ENCODE measurements around the gene DCAF12. TPM values are rescaled to one million over a fixed set of nuclear protein-coding genes. Genes with fewer than 3 reads are reported as not detected.

DCAF12 gene
- total and polyA plus RNA-seq, 10 donors, result 5.6 to 107 (median 38.4) TPM

GRCh38 chr9:34048727-34049629 lies 77.5 kb downstream of the DCAF12 start, which contains the start of gene UBAP2:
TSS of gene UBAP2 (minus strand) at chr9:34048887. CDS start at chr9:34017148, 31,739 bp downstream.
- intact Hi-C loops (cut with DNase I; ENCODE audit: low total_unique reads), result no loop called here
- Histone ChIP-seq H3K4me3 (peak within 1 kb of the TSS; percentile 67 to 98 (median 89)), H3K27me3 (replicated peaks in 1 of 7) (no peaks in the 10 kb centered on the region), H3K9me3 (no peaks in the 10 kb centered on the region), H3K36me3 (peaks cover 0 to 7% (median under 1%) of the 10 kb centered on the region in 6 donors), H3K27ac (peak within 1 kb of the TSS; percentile 88 to 99 (median 96)), H3K4me1 (peaks cover 17 to 48% (median 31%) of the 10 kb centered on the region in 6 donors)
- WGBS, 5 donors, result 0 to 1% (median 0%) methylated on average over 58 to 70 of the region's 70 CpGs
- peak; percentile 99 for DNase-seq
- peak; percentile 92 to 96 (median 95) for TF ChIP-seq POLR2AphosphoS5 (IDR thresholded peaks at IDR 0.05)
- TF ChIP-seq, protein P1, sequence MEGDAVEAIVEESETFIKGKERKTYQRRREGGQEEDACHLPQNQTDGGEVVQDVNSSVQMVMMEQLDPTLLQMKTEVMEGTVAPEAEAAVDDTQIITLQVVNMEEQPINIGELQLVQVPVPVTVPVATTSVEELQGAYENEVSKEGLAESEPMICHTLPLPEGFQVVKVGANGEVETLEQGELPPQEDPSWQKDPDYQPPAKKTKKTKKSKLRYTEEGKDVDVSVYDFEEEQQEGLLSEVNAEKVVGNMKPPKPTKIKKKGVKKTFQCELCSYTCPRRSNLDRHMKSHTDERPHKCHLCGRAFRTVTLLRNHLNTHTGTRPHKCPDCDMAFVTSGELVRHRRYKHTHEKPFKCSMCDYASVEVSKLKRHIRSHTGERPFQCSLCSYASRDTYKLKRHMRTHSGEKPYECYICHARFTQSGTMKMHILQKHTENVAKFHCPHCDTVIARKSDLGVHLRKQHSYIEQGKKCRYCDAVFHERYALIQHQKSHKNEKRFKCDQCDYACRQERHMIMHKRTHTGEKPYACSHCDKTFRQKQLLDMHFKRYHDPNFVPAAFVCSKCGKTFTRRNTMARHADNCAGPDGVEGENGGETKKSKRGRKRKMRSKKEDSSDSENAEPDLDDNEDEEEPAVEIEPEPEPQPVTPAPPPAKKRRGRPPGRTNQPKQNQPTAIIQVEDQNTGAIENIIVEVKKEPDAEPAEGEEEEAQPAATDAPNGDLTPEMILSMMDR (IDR thresholded peaks at IDR 0.05 in 8 of 11, conservative IDR thresholded peaks at IDR 0.05 in 3 of 11), result peak in 6 of 11 experiments; percentile 9 to 42 (median 23)
- peak; percentile 41 to 90 (median 50) for TF ChIP-seq POLR2A (IDR thresholded peaks at IDR 0.05)

DNA sequence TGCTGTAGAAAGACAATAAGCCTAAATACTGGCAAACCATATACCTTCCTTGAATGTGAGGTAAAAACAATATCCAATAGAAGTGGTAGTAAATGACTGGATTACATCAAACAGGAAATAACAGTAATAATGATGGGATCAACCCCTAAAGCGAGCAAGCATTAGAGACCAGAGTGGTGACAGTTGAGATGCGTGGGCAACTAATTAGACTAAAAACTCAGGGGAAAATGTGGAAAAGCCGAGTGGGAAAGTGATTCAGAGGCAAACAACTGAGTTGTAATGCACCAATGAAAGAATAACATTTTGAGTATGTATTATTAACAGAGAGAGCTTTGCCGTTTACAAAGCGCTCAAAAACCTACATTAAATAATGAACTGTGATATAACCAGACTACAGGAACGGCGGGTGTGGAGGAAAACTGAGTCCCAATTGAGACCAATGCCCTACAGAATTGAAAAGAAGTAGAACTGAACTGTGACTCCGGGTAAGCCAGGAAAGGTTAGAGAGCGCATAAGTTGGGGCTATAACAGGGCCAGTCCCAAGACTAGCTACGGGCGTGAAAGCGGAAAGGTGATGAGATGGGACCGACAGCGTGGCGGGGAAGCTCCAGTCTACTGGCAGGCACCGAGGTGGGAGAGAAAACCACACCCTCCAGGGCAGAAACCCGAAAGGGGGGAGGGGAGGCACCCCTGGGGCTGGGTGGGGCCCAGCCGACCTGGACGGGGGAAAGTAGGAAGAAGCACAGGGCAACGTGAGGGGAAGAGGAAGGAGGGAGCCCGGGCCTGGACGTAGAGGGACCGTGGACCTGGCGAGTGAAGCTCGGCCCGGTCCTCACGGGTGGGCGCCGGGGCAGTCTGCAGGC lies 78.4 kb downstream of the DCAF12 start:
- WGBS, 5 donors, result 1 to 3% (median 1%) methylated on average over 25 to 29 of the region's 29 CpGs
- DNase-seq, result no peak

DNA sequence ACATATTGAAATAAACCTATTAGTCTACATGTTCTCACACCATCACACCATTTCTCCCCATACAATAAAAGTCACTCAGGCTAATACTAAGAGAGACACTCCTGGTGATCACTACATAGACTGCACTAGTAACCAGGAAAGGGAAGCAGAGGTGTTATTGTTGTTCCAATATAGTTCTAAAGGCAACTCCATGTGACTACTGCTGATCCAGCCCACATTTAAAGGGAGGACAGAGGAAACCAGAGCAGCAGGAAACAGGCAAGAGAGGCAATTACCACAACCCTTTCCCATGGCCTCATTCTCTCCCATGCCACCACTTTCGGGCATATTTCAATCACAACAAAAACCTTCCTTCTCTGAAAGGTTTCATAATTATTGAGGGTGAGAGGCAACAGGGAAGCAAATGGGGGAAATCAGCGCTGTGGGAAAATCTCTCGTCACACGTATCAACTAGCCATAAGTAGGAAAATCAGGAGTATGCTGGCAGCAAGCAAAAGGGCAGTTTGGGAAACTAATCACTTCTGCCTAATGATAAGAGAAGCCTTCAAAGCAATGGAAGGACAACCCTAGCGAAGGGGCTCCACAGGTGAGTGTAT lies 79.6 kb downstream of the DCAF12 start:
- Histone ChIP-seq H3K36me3 (peaks cover 0 to 28% (median 3%) of the 10 kb centered on the region in 6 donors), H3K27ac (peak overlapping the region in 5 of 8 donors; percentile 9 to 98 (median 42)), H3K4me3 (peak overlapping the region in 4 of 8 donors; percentile 67 to 97 (median 86)), H3K9me3 (no peaks in the 10 kb centered on the region), H3K4me1 (peaks cover 17 to 48% (median 31%) of the 10 kb centered on the region in 6 donors), H3K27me3 (replicated peaks in 1 of 7) (no peaks in the 10 kb centered on the region)
- 32 to 38% (median 36%) methylated on average over 5 of the region's 5 CpGs for WGBS, 5 donors
- TF ChIP-seq, protein P1 (IDR thresholded peaks at IDR 0.05 in 8 of 11, conservative IDR thresholded peaks at IDR 0.05 in 3 of 11), result no peak
- TF ChIP-seq POLR2AphosphoS5 (IDR thresholded peaks at IDR 0.05), result no peak
- TF ChIP-seq POLR2A (IDR thresholded peaks at IDR 0.05), result no peak
- DNase-seq, result no peak
- intact Hi-C loops (cut with DNase I; ENCODE audit: low total_unique reads), result no loop called here

More for the DNA sequence above, 78.4 kb downstream of the DCAF12 start:
- Histone ChIP-seq H3K27ac (peak overlapping the region; percentile 88 to 99 (median 96)), H3K36me3 (peaks cover 0 to 16% (median 3%) of the 10 kb centered on the region in 6 donors), H3K4me1 (peaks cover 17 to 48% (median 31%) of the 10 kb centered on the region in 6 donors), H3K27me3 (replicated peaks in 1 of 7) (no peaks in the 10 kb centered on the region), H3K9me3 (no peaks in the 10 kb centered on the region), H3K4me3 (peak overlapping the region; percentile 67 to 98 (median 89))
- TF ChIP-seq POLR2A (IDR thresholded peaks at IDR 0.05), result no peak
- TF ChIP-seq, protein P1 (IDR thresholded peaks at IDR 0.05 in 8 of 11, conservative IDR thresholded peaks at IDR 0.05 in 3 of 11), result no peak
- no peak for TF ChIP-seq POLR2AphosphoS5 (IDR thresholded peaks at IDR 0.05)
- intact Hi-C loops (cut with DNase I; ENCODE audit: low total_unique reads), result no loop called here
